HT1080 (cell line): ENCODE results near the gene NFATC2. TPM values are rescaled to one million over a fixed set of nuclear protein-coding genes. Genes with fewer than 3 reads are reported as not detected.

ENCODE experiments used
- DNase-seq: peaks from one replicate; pipeline ENCODE4 v3.0.0-alpha.2; 2015; ENCODE audit warnings: low read depth
- total RNA-seq: library from RNA; depleted of rRNA; stranded (reverse); fragments of >200 nt; shearing (Covaris generic); gene quantifications from 2 replicates; pipeline ENCODE4 v1.2.3, GENCODE V29; 2014

The NFATC2 gene
- total RNA-seq, 1 experiment from 2014 or later = 0.23 TPM

DNA sequence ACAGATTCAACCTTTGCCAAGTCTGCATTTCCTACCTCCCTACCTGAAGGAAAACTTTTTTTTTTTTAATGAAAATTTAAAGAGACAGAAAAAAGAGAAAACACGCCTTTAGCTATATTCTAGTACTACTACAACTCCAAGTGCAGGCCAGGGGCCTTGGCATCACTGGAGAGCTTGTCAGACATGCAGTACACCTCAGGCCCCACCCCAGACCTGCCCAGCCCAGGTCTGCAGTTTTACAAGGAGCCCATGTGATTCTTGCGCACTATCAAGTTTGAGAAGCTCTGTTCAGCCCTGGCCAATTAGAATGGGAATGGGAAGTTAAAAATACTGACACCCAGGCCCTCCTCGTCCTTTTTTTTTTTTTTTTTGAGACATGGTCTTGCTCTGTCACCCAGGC, 85.0 kb downstream of the NFATC2 start:
- DNase-seq = no peak

GRCh38 chr20:51456511-51457509, 85.7 kb downstream of the NFATC2 start:
- DNase-seq = peak; percentile 96

GRCh38 chr20:51454250-51454865, 88.2 kb downstream of the NFATC2 start:
- DNase-seq = no peak

DNA sequence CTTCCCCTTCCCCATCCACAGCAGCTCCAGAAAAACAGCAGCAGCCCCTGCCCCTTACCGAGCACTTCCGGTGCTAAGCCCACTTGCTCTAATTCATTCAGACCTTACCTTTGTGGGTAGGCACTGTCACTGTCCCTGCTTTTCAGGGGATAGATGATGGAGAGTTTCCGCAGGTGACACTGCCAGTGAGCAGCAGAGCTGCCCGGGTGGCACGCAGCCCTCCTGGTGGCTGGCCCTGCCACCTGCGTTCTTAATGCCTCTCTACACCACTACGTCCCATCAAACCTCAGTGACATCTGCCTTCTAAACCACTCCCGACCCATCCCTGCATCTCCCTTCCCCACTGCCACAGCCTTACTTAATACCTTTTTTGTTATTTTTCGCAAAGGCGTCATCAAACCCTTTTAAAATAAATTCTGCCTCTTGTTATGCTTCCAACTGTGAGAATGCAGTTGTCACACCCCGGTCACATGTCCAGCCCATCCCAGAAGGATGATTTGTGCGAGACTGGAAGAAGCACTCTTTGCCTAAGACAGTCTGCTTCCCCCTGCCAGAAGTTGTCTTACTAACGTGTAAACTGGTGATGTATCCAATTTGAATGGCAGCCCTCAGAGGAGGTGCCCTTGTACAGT, 89.7 kb downstream of the NFATC2 start:
- no peak for DNase-seq

- no peak for DNase-seq
Observed at GRCh38 chr20:51452091-51452613, 90.4 kb downstream of the NFATC2 start.

DNA sequence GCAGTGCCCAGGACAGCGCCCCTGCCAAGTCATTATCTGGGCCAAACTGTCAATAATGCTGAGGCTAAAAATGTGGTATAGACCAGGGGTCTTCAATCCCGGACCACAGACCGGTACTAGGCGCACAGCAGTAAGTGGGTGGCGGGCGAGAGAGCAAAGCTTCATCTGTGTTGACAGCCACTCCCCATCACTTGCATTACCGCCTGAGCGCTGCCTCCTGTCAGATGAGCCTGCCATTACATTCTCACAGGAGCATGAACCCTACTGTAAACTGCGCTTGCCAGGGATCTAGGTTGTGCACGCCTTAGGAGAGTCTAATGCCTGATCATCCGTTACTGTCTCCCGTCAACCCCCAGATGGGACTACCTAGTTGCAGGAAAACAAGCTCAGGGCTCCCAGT, 91.0 kb downstream of the NFATC2 start:
- no peak for DNase-seq

GRCh38 chr20:51450984-51451383, 91.5 kb downstream of the NFATC2 start:
- DNase-seq = no peak

DNA sequence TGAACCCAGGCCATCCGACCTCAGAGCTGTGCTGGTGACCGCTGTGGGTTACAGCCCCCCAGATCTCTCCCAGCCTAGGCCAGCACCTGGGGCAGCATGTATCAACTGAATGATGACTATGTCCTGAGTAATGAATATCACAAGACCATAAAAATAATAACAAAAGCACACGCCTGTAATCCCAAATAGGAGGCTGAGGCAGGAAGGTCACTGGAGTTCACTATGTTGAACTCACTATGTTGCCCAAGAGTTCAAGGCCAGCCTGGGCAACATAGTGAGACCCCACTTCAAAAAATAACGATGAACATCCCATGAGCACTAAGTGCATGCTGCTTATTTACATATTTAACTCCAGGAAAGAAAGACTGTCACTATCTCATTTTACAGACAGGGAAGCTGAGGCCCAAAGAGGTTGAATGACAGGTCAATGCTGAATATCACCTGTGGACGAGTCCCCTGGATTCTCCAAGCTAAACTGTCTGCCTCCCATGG, 92.3 kb downstream of the NFATC2 start:
- DNase-seq = peak; percentile 27

DNA sequence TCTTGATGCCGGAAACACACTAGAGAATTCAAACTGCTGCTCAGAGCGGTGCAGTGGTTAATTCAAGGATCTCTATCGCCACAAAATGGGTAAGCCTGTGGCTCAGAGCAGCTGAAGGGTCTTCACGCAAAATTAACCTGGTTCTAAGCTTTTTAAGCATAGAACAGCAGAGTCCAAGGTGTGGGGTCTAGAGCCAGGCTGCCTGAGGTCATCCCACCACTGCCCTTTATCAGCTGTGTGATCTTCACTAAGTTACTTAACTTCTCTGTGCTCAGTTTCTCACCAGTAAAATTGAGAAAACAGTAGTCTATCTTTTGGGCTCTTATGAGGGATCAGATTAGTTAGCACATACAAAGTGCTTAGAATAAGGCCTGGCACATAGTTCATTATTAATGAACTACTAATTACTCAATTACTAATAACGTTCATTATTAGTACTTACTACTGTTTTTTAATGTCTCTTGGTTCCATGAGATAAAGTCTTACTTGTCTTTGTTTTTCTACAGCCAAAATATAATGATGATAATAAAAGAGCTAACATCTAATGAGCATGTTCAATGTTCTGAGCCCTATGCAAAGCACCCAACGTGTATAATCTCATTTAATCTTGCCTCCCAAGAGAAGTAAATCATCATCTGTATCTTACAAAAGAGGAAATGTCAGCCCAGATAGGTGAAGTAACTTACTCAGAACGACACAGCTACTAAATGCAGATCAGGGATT, 92.9 kb downstream of the NFATC2 start:
- DNase-seq = no peak

DNA sequence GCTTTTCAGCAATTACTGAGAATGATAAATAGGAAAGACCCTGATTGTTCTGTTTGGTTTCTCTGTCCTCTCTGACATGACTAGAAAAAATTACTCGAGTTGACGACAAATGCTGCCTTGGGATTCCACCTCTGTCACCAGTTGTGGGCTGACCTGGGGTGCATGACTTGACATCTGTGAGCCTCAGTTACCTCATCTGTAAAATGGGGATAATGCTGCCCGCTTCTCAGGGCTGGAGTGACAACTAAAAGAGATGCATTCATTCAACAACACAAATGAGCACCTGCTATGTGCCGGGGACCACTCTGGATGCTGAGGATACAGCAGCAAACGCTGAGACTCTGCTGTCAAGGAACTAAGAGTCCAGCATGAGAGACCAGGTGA, 94.8 kb downstream of the NFATC2 start:
- no peak for DNase-seq

DNA sequence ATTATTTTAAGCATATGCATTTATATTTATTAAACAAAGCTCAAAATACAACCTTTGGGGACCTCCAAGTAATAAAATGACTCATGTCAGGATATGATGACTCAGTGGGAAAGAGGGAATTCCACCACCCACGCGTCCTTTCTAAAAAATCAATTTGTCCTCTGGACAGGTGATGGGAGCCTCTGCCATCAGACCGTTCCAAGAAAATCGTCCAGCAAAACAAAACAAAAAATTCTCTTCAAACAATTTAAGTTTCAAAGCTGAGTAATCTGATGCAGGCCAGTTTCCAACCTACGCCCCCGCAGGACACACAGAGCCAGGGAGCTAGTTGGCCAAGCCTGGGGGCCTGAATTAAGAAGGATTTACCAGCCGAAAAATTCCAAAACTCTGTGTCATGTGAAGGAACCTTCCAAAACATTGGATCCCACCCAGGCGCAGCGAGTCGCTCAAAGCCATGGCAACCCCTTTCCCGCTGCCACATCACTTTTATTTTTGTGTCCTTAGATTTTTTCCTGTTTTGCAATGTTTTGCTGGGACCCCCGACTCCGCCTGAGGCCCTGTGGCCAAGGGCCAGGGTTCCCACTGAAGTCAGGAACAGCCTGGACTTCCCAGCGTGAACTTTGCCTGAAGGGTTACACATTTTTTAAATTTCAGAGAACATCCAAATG, 95.3 kb downstream of the NFATC2 start:
- DNase-seq = peak; percentile 92

GRCh38 chr20:51446656-51447055, 95.9 kb downstream of the NFATC2 start:
- DNase-seq = peak; percentile 91

GRCh38 chr20:51446230-51446629, 96.3 kb downstream of the NFATC2 start:
- DNase-seq = no peak

DNA sequence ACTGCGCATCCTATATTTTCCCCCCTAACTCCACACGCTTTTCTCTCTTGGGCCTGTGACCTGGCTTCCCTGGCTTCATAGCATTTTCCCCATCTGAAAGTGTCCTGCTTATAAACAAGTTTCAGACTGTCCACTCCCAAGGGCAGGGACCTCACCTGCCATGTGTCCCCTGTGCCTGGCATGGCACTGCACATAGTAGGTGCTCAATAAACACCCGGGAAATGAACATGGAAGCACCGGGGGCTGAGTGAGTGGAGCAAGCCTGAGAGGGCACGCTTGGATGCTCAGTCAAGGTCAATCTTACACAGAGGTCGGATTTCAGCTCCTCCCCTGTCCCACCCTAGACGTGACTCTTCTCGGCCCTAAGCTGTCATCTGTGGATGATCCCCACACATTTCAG, 96.9 kb downstream of the NFATC2 start:
- no peak for DNase-seq

DNA sequence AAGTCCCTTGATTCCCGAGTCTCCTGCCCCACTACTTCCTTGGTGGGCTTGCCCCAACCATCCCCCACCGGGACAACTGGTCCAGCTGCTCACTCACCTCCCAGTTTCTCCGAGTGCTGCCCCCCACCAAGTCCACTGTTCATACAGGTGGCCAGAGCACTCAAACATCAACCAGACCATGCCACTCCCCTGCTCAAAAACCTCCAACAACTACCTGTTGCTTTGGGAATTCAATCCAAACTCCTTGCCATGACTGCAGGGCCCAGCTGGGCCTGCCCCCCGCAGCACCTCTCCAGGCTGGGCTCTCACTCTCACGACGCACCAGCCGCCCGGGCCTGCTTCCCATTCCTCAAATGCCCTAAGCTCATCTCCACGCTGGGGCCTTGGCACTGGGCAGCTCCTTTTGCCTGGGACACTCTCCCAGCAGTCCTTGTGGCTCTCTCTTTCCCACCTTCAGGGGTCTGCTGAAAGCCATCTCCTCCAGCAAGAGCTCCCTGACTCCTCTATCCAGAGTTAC, 97.5 kb downstream of the NFATC2 start:
- DNase-seq = no peak

DNA sequence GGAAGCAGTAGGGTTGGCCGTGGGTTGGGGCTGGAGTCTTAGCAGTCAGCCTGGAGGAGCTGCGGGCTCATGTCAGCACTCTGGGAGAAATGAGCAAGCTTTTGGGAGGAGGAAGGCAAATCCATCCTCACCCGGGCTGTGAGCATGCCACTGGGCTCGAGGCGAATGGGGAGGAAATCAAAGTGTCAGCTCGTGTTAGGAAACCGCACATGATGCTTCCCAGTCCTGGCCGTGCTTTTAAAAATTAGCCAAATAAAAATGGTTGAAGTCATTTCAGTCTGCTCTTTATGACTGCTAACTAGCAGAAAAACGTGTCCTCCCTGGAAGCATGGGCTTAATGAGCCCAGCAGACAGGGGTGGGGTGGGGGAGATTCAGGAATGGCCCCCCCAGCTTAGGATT, 98.1 kb downstream of the NFATC2 start:
- DNase-seq = no peak

- no peak for DNase-seq
Observed at GRCh38 chr20:51442602-51443001, 99.9 kb downstream of the NFATC2 start.

GRCh38 chr20:51440589-51440988, 101.9 kb downstream of the NFATC2 start:
- DNase-seq = peak; percentile 64

GRCh38 chr20:51439160-51439689, 103.3 kb downstream of the NFATC2 start:
- DNase-seq = no peak

DNA sequence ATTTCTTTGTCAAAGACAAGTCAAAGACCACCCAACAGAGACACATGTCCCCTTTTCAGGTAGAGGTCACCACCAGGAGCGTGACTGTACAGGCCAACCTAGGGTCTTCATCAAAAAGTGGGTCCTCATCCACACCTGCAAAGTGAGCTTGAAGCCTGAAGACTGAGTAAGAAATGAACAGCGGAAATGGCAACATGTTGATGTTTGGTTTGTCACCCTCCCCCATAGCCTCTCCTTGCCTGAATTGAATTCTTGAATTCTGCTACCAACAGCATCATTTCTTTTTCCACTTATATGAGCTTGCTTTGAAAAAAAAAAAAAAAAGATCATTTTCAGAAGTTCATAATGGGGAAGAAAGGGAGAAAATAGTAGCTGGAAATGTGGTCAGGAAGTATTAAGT, 104.4 kb downstream of the NFATC2 start:
- no peak for DNase-seq
